PC-9 (cell line): ENCODE results near the gene RASAL3.

Experiments
- EZH2 ChIP-seq: fragments of 200-600 bp; sonication (generic); IDR thresholded peaks from 2 replicates; pipeline ENCODE4 v1.8.0; 2017; ENCODE audit warnings: antibody characterized with exemption, low read depth
- TF ChIP-seq, protein P1 (sequence below): fragments of 200-600 bp; sonication (generic); conservative IDR thresholded peaks from 2 replicates; pipeline ENCODE4 v1.6.1; 2017; ENCODE audit warnings: mixed run types, antibody characterized with exemption, mild to moderate bottlenecking, moderate library complexity

DNA sequence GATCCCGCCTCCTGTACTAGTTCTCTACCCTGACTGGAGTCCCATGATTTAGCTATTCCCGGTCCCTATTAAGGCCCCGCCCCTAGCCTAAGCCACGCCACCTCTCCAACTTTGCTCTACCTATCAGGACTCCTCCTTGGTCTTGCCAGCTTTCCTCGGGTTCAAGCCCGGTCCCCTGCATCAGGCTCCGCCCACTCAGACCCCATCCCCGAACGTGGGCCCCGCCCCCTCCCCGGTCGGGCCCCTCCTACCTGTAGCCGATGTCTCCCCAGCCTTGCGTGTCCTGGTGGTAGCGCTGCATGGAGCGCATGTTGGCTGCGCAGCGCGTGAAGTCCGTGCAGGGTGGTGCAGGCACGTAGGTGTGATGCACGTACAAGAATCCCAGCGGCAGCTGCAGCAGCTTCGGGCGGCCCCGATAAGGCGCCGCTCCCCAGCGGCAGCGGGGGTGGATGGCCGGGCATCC is 7.3 kb upstream of the RASAL3 start:
- TF ChIP-seq, protein P1, sequence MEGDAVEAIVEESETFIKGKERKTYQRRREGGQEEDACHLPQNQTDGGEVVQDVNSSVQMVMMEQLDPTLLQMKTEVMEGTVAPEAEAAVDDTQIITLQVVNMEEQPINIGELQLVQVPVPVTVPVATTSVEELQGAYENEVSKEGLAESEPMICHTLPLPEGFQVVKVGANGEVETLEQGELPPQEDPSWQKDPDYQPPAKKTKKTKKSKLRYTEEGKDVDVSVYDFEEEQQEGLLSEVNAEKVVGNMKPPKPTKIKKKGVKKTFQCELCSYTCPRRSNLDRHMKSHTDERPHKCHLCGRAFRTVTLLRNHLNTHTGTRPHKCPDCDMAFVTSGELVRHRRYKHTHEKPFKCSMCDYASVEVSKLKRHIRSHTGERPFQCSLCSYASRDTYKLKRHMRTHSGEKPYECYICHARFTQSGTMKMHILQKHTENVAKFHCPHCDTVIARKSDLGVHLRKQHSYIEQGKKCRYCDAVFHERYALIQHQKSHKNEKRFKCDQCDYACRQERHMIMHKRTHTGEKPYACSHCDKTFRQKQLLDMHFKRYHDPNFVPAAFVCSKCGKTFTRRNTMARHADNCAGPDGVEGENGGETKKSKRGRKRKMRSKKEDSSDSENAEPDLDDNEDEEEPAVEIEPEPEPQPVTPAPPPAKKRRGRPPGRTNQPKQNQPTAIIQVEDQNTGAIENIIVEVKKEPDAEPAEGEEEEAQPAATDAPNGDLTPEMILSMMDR, result no peak
- no peak for TF ChIP-seq EZH2
